ENCODE data around the gene DCST2.

DCST2 gene

DNA sequence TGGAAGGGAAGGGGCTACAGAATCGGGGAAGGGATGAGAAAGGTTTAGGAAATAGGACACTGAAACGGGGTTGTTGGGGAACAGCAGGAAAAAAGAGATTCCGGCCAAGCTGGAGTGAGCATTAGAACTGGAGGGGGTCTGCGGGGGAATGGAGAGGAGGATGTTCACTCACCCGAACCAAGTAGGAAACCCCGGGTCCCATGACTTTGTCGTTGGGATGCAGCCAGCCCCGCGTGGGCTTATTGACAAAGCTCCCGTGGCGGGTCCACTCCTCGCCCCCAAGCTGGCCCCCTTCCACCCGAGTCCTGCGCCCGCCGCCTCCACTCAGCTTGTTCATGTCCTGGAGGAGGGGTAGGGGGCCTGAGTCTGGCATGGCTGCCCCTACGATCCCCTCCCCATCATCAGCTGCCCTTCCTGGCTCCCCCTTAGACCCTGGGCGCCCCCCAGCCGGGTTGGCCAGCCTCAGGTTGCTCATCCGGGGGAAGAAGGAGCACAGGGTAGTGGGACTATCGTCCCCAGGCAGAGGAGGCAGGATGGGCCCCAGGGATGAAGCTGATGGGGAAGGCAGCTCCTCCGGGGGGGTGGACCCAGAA lies 63.6 kb downstream of the DCST2 start:
- DNase-seq (ENCODE audit: low read depth in 1 of 2, low spot score in 1 of 2) = no peak
- Histone ChIP-seq H3K27me3 (ENCODE audit: insufficient read depth, poor library complexity, severe bottlenecking) (no peaks in the 10 kb centered on the region), H3K4me3 (replicated peaks; ENCODE audit: insufficient read depth, low read length) (no peak overlapping the region), H3K27ac (replicated peaks) (no peak overlapping the region)
- TF ChIP-seq GABPA (IDR thresholded peaks at IDR 0.05; ENCODE audit: low read depth) (no peak), POLR2AphosphoS5 (IDR thresholded peaks at IDR 0.05; ENCODE audit: low read depth) (no peak), SPI1 (IDR thresholded peaks at IDR 0.05; ENCODE audit: borderline replicate concordance, low read depth) (no peak)
- TF ChIP-seq, protein P1, sequence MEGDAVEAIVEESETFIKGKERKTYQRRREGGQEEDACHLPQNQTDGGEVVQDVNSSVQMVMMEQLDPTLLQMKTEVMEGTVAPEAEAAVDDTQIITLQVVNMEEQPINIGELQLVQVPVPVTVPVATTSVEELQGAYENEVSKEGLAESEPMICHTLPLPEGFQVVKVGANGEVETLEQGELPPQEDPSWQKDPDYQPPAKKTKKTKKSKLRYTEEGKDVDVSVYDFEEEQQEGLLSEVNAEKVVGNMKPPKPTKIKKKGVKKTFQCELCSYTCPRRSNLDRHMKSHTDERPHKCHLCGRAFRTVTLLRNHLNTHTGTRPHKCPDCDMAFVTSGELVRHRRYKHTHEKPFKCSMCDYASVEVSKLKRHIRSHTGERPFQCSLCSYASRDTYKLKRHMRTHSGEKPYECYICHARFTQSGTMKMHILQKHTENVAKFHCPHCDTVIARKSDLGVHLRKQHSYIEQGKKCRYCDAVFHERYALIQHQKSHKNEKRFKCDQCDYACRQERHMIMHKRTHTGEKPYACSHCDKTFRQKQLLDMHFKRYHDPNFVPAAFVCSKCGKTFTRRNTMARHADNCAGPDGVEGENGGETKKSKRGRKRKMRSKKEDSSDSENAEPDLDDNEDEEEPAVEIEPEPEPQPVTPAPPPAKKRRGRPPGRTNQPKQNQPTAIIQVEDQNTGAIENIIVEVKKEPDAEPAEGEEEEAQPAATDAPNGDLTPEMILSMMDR (IDR thresholded peaks at IDR 0.05; ENCODE audit: insufficient read depth, low read length) = no peak
- TF ChIP-seq, protein P2, sequence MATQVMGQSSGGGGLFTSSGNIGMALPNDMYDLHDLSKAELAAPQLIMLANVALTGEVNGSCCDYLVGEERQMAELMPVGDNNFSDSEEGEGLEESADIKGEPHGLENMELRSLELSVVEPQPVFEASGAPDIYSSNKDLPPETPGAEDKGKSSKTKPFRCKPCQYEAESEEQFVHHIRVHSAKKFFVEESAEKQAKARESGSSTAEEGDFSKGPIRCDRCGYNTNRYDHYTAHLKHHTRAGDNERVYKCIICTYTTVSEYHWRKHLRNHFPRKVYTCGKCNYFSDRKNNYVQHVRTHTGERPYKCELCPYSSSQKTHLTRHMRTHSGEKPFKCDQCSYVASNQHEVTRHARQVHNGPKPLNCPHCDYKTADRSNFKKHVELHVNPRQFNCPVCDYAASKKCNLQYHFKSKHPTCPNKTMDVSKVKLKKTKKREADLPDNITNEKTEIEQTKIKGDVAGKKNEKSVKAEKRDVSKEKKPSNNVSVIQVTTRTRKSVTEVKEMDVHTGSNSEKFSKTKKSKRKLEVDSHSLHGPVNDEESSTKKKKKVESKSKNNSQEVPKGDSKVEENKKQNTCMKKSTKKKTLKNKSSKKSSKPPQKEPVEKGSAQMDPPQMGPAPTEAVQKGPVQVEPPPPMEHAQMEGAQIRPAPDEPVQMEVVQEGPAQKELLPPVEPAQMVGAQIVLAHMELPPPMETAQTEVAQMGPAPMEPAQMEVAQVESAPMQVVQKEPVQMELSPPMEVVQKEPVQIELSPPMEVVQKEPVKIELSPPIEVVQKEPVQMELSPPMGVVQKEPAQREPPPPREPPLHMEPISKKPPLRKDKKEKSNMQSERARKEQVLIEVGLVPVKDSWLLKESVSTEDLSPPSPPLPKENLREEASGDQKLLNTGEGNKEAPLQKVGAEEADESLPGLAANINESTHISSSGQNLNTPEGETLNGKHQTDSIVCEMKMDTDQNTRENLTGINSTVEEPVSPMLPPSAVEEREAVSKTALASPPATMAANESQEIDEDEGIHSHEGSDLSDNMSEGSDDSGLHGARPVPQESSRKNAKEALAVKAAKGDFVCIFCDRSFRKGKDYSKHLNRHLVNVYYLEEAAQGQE (IDR thresholded peaks at IDR 0.05; ENCODE audit: insufficient replicate concordance, low read depth) = no peak

DNA sequence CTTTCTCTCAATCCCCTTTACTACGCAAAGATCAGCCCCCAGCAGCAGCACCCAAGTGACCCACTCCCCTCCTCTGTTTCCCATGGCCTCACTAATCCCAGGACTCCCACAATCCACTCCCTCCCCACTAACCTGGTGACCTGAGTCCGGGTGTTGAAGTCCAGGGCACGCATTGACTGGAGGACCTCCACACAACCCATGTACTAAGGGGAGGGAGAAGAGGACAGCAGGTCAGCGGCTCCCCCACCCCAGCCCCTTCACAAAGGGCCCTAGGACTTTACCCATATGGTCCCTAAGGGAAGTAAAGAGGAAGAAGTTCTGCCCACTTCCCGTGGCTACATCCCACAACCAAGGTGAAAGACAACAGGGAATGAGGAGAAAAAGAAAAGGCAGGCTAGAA lies 64.3 kb downstream of the DCST2 start:
- TF ChIP-seq, protein P1 (IDR thresholded peaks at IDR 0.05; ENCODE audit: insufficient read depth, low read length) = no peak
- TF ChIP-seq GABPA (IDR thresholded peaks at IDR 0.05; ENCODE audit: low read depth) (no peak), POLR2AphosphoS5 (IDR thresholded peaks at IDR 0.05; ENCODE audit: low read depth) (no peak), SPI1 (IDR thresholded peaks at IDR 0.05; ENCODE audit: borderline replicate concordance, low read depth) (no peak)
- TF ChIP-seq, protein P2 (IDR thresholded peaks at IDR 0.05; ENCODE audit: insufficient replicate concordance, low read depth) = no peak
- Histone ChIP-seq H3K27ac (replicated peaks) (no peak overlapping the region), H3K4me3 (replicated peaks; ENCODE audit: insufficient read depth, low read length) (no peak overlapping the region), H3K27me3 (ENCODE audit: insufficient read depth, poor library complexity, severe bottlenecking) (no peaks in the 10 kb centered on the region)
- no peak for DNase-seq (ENCODE audit: low read depth in 1 of 2, low spot score in 1 of 2)

DNA sequence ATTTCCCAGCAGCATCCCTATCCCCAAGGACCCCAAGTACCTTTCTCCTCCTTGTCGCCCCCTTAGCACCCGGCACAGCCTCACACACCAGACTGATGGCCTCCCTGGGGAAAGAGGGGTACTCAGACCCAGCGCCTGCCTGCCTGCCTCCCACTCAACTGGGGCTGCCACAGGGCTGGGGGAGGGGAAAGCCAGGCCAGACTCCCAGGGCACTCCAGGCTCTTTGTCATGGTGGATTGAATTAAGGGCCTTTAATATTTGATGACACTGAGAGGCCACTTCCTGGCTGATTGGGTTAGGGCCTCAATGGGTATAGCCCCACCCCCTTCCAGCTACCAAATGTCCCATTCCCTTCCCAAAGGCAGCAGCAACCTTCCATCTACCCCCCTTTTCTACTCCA lies 64.8 kb downstream of the DCST2 start:
- DNase-seq (ENCODE audit: low read depth in 1 of 2, low spot score in 1 of 2) = no peak
- no peak for TF ChIP-seq GABPA (IDR thresholded peaks at IDR 0.05; ENCODE audit: low read depth)
- TF ChIP-seq POLR2AphosphoS5 (IDR thresholded peaks at IDR 0.05; ENCODE audit: low read depth) = no peak
- TF ChIP-seq, protein P2 (IDR thresholded peaks at IDR 0.05; ENCODE audit: insufficient replicate concordance, low read depth) = no peak
- TF ChIP-seq, protein P1 (IDR thresholded peaks at IDR 0.05; ENCODE audit: insufficient read depth, low read length) = no peak
- no peak for TF ChIP-seq SPI1 (IDR thresholded peaks at IDR 0.05; ENCODE audit: borderline replicate concordance, low read depth)
- H3K27me3 ChIP-seq (ENCODE audit: insufficient read depth, poor library complexity, severe bottlenecking) = no peaks in the 10 kb centered on the region
- no peak overlapping the region for H3K4me3 ChIP-seq (replicated peaks; ENCODE audit: insufficient read depth, low read length)
- no peak overlapping the region for H3K27ac ChIP-seq (replicated peaks)
